HG03066 (cell line): ENCODE measurements around the gene GRID1.

Source experiments
- ATAC-seq: cut with Tn5 transposase; IDR thresholded peaks from one replicate; pipeline ENCODE4 v1.9.1; 2021; ENCODE audit warnings: low read depth; ENCODE audit not compliant: unreplicated experiment

GRID1 gene

GRCh38 chr10:86295791-86296190, 70.8 kb downstream of the GRID1 start:
- ATAC-seq, result no peak

DNA sequence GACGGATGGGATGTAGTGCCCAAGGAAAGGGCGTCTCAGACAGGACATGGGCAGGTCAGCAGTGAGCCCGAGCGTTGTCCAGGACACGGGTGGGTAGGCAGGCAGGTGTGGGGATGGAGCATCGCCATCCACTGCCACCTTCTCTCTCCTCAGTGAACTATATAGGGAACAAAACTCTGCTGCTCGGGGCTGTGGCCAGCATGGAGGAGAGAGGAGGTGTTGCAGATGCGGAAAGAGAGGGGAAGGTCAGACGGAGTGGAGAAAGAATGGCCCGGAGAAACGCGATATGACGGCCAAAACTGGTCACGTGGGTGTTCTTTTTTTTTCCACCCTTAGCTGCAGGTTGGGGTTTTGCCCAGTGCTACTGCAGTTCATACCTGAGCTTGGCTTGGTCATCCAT, 71.2 kb downstream of the GRID1 start:
- no peak for ATAC-seq

GRCh38 chr10:86294346-86295265, 72.0 kb downstream of the GRID1 start:
- no peak for ATAC-seq

DNA sequence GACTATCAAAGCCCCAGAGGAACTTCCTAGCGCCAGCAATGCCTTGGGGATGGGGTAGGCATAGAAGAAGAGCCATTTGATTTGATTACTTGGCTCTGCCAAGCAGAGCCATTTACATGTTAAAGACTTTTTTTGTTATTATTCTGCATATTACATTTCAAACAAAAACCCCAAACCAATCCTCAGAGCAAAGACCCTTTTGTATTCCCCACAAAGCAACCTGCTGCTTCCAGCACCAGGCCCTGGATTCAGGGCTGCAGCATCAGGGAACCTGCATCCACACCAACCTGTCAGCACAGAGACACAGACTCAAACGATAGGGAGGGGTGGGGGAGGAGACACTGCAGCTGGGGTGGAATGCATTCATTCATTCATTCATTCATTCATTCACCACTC, 73.2 kb downstream of the GRID1 start:
- no peak for ATAC-seq

GRCh38 chr10:86292462-86293395, 73.9 kb downstream of the GRID1 start:
- ATAC-seq, result no peak

- ATAC-seq, result no peak
These were observed 74.8 kb downstream of the GRID1 start for GRCh38 chr10:86291616-86292340.

- ATAC-seq, result no peak
These were observed 75.5 kb downstream of the GRID1 start for GRCh38 chr10:86290933-86291615.

DNA sequence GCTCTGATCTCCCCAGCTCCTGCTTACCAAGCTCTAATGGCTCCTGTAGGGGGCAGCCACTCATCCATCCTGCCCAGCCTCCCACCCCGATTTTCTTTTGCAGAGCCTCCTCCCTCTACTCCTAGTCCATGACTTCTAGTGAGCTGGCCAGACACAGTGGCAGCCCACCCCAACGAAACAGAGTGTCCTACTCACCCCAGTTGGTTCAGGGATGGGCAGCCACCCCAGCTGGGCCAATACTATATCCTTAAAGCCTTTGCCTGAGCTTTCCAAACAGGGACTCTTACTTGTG, 77.1 kb downstream of the GRID1 start:
- ATAC-seq, result no peak

DNA sequence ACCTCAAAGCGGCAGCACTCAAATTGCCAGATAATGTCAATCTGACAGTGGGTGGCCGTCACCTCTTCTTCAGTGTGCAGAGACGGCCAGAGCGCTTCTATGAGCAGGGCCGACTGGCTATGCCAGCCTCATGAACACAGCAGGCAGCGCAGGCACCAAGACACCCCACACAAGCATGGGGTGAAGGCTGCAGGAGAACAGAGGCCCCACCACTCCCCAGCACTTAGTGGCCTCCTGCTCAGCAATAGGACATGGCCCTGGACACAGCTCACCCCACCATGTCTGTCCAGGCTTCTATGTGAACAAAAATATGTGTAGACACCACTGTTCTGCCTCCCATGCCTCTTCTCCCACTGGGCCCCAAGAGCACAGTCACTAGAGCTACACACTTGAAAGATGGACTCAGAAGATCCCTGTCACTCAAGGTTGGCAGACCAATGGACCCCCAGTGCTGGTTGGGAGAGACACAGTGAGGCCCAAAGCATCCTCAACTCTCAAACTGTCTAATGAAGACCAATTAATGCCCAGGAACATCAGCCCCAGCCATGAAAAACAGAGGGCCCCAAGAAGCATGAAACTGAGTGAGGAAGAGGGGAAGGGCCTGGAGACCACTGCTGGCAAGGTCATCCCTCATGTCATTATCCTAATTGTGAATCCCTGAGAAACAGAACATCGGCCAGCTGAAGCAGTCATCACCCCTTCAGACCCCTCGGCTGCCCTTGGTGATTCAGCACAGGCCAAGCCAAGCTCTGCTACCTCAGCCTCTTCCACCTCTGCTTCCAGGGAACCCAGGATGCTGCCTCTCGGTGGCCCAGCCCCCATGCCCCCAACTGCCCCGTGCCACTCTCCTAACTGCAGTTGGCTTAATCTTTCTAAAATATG, 77.7 kb downstream of the GRID1 start:
- no peak for ATAC-seq

GRCh38 chr10:86287966-86288579, 78.5 kb downstream of the GRID1 start:
- ATAC-seq, result no peak

- ATAC-seq, result no peak
These were observed 79.3 kb downstream of the GRID1 start for GRCh38 chr10:86287110-86287793.

DNA sequence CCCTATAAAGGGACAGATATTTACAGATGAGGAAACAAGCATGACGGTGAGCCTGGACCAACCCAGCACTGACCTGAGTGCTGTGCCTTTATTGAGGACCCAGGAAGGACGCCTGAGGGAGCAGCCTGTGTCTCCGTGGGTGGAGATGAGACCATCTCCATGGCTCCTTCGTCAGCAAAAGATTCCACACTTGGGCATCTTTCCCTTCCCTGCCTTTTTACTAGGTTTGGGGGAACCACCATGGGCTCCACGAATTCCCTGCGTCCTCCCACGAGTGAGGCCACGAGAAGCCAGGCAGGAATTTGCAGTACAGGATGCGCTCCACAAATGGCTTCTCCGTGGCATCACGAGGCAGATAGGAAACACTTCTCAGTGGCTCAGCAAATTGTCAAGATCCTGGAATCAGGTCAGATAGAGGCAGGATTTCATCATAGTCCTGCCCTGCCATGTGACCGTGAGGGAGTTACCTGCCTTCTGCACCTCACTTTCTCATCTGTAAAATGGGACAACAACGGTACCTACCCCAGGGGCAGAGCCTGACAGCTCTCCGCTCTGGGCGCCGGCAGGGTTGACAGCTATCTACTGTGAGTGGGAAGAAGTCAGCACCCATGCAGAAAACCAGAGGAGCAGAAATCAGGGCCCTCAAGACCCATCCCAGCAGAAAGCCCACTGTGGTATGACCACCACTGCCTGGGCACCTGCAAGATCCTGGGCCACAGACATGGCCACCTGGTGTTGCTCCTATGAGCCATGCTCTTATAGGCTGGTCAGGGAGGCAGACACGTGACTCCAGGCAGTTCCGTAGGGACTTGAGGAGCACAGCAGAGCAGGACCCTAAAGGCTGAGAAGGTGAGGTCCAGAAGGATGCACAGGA, 80.1 kb downstream of the GRID1 start:
- no peak for ATAC-seq

GRCh38 chr10:86285136-86285790, 81.3 kb downstream of the GRID1 start:
- ATAC-seq, result no peak

GRCh38 chr10:86284355-86285105, 82.1 kb downstream of the GRID1 start:
- ATAC-seq, result no peak

DNA sequence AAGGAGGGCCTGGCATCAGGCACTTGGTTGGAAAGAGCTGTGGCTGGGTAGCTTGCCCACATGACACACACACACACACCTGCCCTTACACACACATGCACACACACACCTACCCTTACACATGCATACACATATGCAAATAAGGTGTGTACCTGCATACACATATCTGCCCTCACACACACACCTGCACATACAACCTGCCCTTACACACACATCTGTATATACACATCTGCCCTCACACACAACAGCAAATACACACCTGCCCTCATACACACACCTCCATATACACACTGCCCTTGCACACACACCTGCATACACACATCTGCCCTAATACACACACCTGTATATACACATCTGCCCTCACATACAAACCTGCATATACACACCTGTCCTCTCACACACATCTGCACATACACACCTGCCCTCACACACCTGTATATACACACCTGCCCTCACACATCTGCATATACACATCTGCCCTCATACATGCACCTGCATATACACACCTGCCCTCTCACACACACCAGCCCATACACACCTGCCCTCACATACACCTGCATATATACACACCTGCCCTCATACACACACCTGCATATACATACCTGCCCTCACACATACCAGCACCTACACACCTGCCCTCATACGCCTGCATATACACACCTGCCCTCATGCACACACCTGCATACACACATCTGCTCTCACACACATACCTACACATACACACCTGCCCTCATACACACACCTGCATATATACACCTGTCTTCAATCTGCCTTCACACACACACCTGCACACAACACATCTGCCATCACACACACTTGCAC, 82.9 kb downstream of the GRID1 start:
- no peak for ATAC-seq
